Memory B cell (primary cell): Measurements from ENCODE around the gene UBE2E2.

Source experiments
- ATAC-seq: fragments of 150-1000 bp; cut with Tn5 transposase; 2 replicates; pipeline ENCODE4 v1.10.0; 2021; ENCODE audit warnings: low read depth, mild to moderate bottlenecking, moderate library complexity
- DNase-seq, 2 donors: peaks; one replicate each; pipeline ENCODE4 v3.0.0; 2022; ENCODE audit warnings: low spot score in 2 of 2
- H3K27ac Mint-ChIP-seq: one replicate; pipeline ENCODE4 v1.8.0; 2022; ENCODE audit warnings: mild to moderate bottlenecking, moderate library complexity, mixed read lengths
- H3K27me3 Mint-ChIP-seq: one replicate; pipeline ENCODE4 v1.8.0; 2022; ENCODE audit warnings: mixed read lengths
- H3K36me3 Mint-ChIP-seq: one replicate; pipeline ENCODE4 v1.8.0; 2022; ENCODE audit warnings: mild to moderate bottlenecking, mixed read lengths
- H3K4me1 Mint-ChIP-seq: one replicate; pipeline ENCODE4 v1.8.0; 2022; ENCODE audit warnings: mixed read lengths
- H3K4me3 Mint-ChIP-seq: one replicate; pipeline ENCODE4 v1.8.0; 2022; ENCODE audit warnings: mild to moderate bottlenecking, moderate library complexity, mixed read lengths
- H3K9me3 Mint-ChIP-seq: one replicate; pipeline ENCODE4 v1.8.0; 2022; ENCODE audit warnings: mixed read lengths

UBE2E2 gene

DNA sequence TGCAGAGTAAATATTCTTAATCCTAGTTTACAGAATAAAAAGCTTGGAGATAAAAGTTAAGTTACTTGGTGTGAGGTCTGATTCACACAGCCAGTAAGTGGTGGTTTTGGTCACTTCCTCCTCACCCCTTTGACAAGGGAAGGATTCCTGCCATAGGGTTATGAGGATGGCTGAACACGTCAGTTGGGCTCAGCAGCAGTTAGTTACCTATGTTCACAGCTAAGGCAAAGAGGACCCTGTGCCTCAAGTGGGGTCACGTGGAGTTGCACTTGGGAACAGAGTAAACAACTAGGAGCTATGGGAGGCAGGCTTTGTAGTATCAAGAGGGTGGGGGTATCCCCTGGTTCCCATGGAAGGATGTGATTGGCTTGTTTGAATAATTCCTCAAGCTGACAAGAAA lies 232.2 kb downstream of the UBE2E2 start:
- Mint-ChIP-seq H3K36me3 (no peaks in the 10 kb centered on the region), H3K4me3 (no peak overlapping the region), H3K27ac (no peak overlapping the region), H3K4me1 (peaks cover 42% of the 10 kb centered on the region), H3K9me3 (peaks cover 1% of the 10 kb centered on the region), H3K27me3 (no peaks in the 10 kb centered on the region)
- DNase-seq (no peak), ATAC-seq (no peak)

DNA sequence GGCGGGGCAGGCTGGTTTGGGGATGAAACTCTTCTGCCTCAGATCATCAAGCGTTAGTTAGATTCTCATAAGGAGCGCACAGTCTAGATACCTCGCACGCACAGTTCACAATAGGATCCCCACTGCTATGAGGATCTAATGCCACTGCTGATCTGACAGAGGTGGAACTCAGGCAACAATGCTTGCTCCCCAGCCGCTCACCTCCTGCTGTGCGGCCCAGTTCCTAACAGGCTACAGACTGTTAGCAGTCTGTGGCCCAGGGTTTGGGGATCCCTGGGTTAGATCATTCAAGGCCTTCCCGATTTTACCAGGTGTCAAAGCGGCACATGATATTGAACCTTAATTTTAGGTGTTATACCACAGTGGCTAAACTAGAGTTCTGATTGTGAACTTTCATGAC lies 232.8 kb downstream of the UBE2E2 start:
- H3K4me3 Mint-ChIP-seq, result no peak overlapping the region
- H3K9me3 Mint-ChIP-seq, result peaks cover 1% of the 10 kb centered on the region
- no peaks in the 10 kb centered on the region for H3K27me3 Mint-ChIP-seq
- no peak for ATAC-seq
- DNase-seq, result no peak
- H3K4me1 Mint-ChIP-seq, result peaks cover 42% of the 10 kb centered on the region
- H3K36me3 Mint-ChIP-seq, result no peaks in the 10 kb centered on the region
- H3K27ac Mint-ChIP-seq, result no peak overlapping the region

DNA sequence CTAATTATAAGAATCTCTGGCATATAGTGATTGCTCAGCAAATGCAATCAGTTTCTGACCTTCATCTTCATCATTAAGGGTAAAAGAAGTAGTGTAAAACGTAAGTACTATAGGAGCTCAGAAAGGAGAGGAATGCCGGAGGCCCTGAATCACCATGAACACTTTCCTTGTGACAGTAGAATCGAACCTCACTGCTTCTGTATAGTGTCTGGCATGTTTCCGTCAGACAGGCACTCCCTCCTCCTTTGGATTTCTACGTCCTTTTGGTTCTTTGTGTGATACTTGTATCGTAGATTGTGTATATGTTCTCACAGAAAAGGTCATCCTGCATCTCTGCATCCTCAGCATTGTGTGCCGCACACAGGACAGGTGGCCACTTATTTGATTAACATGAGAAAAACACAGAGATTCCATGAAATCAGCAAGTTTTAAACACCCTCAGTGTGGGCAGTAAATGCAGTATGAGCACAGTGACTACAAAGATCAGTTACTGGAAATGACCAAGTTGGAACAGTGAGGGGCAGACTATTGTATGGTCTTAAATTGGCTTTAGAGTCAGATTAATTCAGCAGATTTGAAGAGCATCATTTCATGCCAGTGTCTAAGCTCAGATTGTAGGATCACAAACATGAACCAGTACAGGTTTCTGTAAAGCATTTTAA lies 234.5 kb downstream of the UBE2E2 start:
- peaks cover 1% of the 10 kb centered on the region for H3K9me3 Mint-ChIP-seq
- DNase-seq (no peak), ATAC-seq (no peak)
- H3K36me3 Mint-ChIP-seq, result no peaks in the 10 kb centered on the region
- no peak overlapping the region for H3K4me3 Mint-ChIP-seq
- H3K27me3 Mint-ChIP-seq, result no peaks in the 10 kb centered on the region
- H3K27ac Mint-ChIP-seq, result no peak overlapping the region
- peaks cover 40% of the 10 kb centered on the region for H3K4me1 Mint-ChIP-seq

DNA sequence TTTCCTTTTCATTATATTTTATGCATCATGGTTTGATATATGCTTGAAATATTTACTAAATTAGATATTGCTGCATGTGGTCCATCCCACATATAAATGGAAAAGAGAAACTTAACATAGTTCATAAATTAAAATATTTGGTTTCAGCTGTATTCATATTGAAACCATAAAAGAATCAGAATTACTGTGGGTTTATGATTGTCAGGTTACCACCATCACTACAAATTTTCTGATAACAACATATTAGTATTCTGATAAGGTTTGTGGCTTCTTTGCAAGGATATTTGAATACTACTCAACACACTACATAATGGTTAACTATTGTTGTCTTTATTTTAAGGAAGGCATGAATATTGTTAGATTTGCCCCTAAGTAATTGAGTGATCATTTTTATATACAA lies 235.5 kb downstream of the UBE2E2 start:
- DNase-seq, result no peak
- Mint-ChIP-seq H3K9me3 (peaks cover 1% of the 10 kb centered on the region), H3K27me3 (no peaks in the 10 kb centered on the region), H3K4me1 (peaks cover 49% of the 10 kb centered on the region), H3K4me3 (no peak overlapping the region), H3K27ac (no peak overlapping the region), H3K36me3 (no peaks in the 10 kb centered on the region)
- ATAC-seq, result no peak

DNA sequence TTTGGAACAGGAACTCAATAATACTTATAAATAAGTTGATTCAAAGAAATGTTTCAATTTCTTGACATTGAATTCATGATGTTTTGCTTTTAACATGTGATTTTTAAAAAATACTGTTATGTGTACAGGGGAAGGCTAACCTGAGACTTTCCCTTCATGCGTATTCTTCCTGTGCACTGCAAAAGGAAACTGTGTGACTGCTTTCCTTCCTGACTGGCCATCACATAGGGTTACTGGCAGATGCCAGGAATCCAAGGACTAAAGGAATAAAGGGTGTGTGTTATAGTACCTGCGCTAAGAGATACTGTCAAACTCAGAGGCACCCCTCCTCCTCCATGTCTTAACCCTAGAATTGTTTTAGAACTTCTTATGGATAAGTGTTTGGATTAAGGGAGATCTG lies 236.0 kb downstream of the UBE2E2 start:
- Mint-ChIP-seq H3K27me3 (no peaks in the 10 kb centered on the region), H3K36me3 (no peaks in the 10 kb centered on the region), H3K4me3 (no peak overlapping the region), H3K27ac (no peak overlapping the region), H3K4me1 (peaks cover 50% of the 10 kb centered on the region), H3K9me3 (peaks cover 1% of the 10 kb centered on the region)
- DNase-seq (no peak), ATAC-seq (no peak)

DNA sequence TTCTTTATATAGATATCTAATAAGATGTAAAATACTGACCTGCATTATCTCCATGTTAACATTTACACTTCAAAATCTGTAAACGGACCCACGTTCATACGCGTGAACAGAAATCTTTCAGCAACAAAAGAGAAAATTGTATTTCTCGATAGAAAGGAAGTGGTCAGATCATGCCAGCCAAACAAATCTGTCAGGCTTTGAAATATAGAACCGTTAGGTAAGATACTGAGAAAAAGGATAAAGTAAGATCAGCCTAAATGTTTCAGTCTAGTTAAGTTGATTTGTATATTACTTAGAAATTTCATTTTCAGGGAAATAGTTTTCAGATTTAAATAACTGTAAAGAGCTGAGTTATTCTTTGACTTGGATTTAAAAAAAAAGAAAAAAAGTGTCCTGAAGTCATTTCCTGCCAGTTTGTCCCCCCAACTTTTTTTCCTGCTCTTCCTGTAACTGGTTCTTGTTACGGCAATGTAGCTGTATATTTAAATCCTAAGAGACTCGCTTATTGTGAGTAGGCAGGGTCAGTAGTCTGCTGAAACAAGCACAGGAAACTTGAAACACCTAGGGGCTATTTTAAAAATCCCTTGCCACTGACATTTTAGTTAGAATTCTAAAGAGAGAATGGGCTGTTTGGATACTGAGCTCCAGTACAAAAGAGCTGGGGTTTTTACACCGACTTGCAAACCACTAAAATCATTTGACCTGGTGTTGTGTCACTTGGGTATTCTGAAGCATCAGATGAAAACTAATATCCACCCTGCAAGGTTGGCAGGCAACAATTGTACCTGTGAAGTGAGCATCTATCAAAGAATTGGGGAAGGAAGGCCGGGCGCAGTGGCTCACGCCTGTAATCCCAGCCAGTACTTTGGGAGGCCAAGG lies 237.5 kb downstream of the UBE2E2 start:
- H3K27me3 Mint-ChIP-seq, result no peaks in the 10 kb centered on the region
- peak overlapping the region; percentile 28 for H3K27ac Mint-ChIP-seq
- no peaks in the 10 kb centered on the region for H3K36me3 Mint-ChIP-seq
- H3K4me3 Mint-ChIP-seq, result peak overlapping the region; percentile 74
- peaks cover 49% of the 10 kb centered on the region for H3K4me1 Mint-ChIP-seq
- H3K9me3 Mint-ChIP-seq, result no peaks in the 10 kb centered on the region
- ATAC-seq, result peak; percentile 15
- DNase-seq, result peak in 1 of 2 donors; percentile 1

DNA sequence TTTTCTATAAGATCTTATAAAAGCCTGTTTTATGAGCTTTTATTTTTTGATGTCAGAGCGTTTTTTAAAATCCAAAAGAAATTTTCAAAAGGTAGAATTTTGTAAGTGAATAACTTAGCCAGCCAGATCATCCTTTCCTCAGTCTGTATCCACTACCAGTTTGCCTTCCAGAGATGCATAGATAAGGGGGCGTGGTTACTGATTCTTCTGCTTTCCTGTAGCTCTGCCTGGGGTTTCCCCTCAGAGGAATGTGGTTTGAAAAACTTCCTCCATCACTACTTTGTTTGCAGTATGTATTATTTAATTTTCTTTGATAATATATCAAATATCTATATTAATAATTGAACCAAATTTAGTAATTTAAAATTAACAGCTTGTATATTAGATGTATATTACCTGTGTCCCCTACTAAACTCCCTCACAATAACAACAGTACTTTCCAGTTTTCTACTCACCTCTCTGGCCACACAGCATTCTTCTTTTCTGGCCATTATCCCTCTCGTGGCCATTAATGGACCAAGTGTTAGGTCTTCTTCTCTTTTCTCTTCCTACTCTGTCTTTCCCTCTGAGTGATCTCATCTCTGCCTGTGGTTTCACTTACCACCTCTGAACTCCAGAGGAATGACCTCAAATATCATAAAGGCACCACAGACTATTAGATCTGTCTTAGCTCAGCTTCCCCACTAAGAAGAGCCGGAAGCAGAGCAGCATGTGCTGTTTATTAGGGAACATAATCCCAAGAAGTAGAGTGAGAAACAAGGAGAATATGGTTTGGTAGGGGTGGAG lies 239.7 kb downstream of the UBE2E2 start:
- Mint-ChIP-seq H3K27me3 (no peaks in the 10 kb centered on the region), H3K36me3 (no peaks in the 10 kb centered on the region), H3K9me3 (no peaks in the 10 kb centered on the region), H3K4me3 (peak overlapping the region; percentile 19), H3K27ac (peak overlapping the region; percentile 6), H3K4me1 (peaks cover 46% of the 10 kb centered on the region)
- ATAC-seq (peak; percentile 98), DNase-seq (peak in 1 of 2 donors; percentile 52)

DNA sequence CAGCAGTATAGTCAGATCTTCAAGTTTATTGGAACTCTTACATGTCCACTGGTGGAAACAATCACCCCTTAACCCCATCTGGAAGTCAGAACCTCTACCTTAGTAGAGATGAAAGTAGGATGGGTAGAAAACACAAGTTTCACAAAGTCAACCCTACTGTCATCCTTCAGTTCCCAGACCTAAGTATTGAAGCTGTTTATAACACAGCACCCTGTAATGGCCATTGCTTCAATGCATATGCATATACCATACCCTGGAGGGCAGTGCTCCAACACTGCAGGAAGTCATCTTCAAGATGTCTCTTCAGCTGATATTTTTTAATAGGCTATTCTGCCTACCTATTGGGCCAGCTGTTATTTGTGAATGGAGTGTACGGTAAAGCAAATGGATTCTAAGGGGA lies 241.3 kb downstream of the UBE2E2 start:
- H3K27me3 Mint-ChIP-seq, result no peaks in the 10 kb centered on the region
- H3K4me3 Mint-ChIP-seq, result no peak overlapping the region
- ATAC-seq, result no peak
- DNase-seq, result no peak
- no peaks in the 10 kb centered on the region for H3K9me3 Mint-ChIP-seq
- H3K27ac Mint-ChIP-seq, result no peak overlapping the region
- no peaks in the 10 kb centered on the region for H3K36me3 Mint-ChIP-seq
- H3K4me1 Mint-ChIP-seq, result peaks cover 36% of the 10 kb centered on the region

DNA sequence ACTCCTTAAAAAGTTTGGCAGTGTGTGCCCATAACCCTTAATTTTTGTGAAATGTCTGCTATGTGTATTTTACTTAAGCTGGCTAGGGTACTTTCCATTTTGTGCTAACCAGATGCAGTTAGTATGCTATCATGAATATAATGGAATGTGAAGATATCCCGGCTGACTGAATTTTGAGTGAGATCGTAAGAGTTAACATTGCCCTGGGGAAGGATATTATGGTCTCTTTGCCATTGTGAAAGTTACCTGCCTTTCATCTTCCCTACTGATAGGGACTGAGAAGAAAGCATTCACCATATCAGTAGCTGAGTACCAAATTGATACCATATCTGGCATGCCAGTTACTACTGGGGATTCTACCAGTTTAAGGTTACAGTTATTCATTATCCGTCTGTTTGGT lies 243.2 kb downstream of the UBE2E2 start:
- no peaks in the 10 kb centered on the region for H3K27me3 Mint-ChIP-seq
- DNase-seq (no peak), ATAC-seq (no peak)
- H3K27ac Mint-ChIP-seq, result no peak overlapping the region
- H3K4me1 Mint-ChIP-seq, result peaks cover 26% of the 10 kb centered on the region
- H3K9me3 Mint-ChIP-seq, result no peaks in the 10 kb centered on the region
- no peak overlapping the region for H3K4me3 Mint-ChIP-seq
- no peaks in the 10 kb centered on the region for H3K36me3 Mint-ChIP-seq

DNA sequence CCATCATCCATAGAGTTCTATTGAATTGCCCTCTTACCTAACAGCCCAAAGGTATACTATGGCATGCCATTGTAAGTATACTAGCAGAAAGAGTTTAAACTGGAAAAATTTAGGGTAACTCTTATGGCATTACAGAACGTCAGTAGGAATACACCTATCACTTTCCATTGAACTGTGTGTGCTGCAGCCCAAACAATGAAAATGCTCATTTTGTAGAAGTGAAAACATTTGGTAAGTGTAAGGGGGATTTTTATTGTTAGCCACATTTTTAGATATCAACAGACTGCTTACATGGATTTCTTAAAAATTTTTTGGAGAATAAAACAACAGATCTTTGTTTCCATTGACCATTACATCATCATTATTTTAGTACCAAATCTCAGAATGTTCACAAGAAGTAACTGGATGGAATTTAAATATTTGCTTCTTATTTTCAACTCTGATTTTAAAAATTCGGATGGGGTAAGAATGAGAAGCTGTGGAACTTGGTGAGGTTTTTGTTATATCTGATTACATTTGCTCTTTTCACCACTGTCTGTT lies 245.9 kb downstream of the UBE2E2 start:
- Mint-ChIP-seq H3K36me3 (no peaks in the 10 kb centered on the region), H3K9me3 (no peaks in the 10 kb centered on the region), H3K27ac (no peak overlapping the region), H3K27me3 (no peaks in the 10 kb centered on the region), H3K4me3 (no peak overlapping the region), H3K4me1 (peaks cover 17% of the 10 kb centered on the region)
- DNase-seq, result no peak
- no peak for ATAC-seq

DNA sequence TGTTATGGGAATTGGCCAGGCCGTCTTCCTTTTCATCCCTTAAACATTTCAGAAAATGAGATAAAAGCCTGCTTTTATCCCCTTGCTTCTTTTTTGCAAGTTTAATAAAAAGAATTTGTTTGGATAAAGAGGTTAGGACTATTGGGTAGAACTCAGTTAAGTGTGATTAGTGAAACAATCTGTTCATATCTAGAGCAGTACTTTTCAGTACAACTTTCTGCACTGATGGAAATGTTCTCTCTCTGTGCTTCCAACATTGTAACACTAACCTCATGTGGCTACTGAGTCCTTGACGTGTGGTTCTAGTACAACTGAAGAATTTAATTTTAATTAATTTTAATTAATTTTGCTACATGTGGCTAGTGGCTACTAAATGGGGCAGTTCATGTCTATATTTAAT lies 246.9 kb downstream of the UBE2E2 start:
- Mint-ChIP-seq H3K9me3 (no peaks in the 10 kb centered on the region), H3K36me3 (peaks cover 2% of the 10 kb centered on the region), H3K27ac (no peak overlapping the region), H3K4me1 (peaks cover 16% of the 10 kb centered on the region), H3K27me3 (no peaks in the 10 kb centered on the region), H3K4me3 (no peak overlapping the region)
- no peak for DNase-seq
- ATAC-seq, result no peak

DNA sequence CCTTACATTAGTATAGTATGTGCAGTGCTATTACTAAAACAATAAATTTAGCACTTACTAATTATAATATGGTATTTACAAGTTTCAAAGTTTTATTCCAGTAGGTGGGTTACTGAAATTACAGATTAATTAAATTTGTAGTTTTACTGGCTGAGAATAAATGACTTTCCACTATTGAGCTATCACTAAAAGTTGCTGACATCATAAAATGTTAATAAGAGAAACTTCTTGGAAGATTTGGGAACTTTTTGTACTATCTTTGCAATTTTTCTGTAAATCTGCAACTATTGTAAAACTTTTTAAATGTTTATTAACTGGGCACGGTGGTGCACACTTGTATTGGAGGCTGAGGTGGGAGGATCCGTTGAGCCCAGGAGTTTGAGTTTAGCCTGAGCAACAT lies 247.7 kb downstream of the UBE2E2 start:
- no peak for ATAC-seq
- H3K4me3 Mint-ChIP-seq, result no peak overlapping the region
- H3K27me3 Mint-ChIP-seq, result no peaks in the 10 kb centered on the region
- H3K27ac Mint-ChIP-seq, result no peak overlapping the region
- H3K9me3 Mint-ChIP-seq, result no peaks in the 10 kb centered on the region
- peaks cover 3% of the 10 kb centered on the region for H3K36me3 Mint-ChIP-seq
- H3K4me1 Mint-ChIP-seq, result peaks cover 12% of the 10 kb centered on the region
- DNase-seq, result no peak

DNA sequence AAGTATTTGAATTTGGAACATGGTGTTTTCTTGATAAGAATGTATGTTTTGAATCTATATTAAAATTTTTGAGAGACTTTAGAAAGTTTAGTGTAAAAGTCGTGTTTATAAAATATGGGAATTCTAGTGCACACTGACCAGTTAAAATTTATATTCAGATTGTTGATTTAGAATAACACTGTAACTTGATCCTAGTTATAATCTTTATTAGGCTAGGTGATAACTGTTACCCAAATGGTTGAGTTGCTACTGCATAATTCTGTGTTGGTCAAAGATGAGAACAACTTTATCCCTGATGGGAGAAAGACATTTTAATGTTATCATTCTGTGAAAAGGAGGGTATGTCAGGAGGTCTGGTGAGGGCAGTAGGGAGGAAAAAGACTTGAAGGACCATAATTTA lies 249.3 kb downstream of the UBE2E2 start:
- H3K4me3 Mint-ChIP-seq, result no peak overlapping the region
- H3K9me3 Mint-ChIP-seq, result no peaks in the 10 kb centered on the region
- H3K36me3 Mint-ChIP-seq, result peaks cover 10% of the 10 kb centered on the region
- H3K27ac Mint-ChIP-seq, result no peak overlapping the region
- peaks cover 7% of the 10 kb centered on the region for H3K4me1 Mint-ChIP-seq
- no peaks in the 10 kb centered on the region for H3K27me3 Mint-ChIP-seq
- DNase-seq, result no peak
- ATAC-seq, result no peak

DNA sequence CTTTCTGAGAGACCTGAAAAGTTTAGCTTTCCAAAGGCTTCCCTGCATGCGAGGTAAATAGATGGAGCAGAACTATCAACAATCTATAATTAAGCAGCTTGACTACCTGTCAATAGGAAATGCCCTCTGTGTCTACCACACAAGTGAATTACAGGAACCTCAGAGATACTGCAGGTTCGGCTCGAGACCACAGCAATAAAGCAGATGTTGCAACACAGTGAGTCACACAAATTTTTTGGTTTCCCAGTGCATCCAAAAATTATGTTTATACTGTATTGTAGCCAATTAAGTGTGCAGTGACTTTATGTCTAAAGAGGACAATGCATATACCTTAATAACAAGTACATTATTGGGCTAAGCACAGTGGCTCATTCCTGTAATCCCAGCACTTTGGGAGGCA lies 252.0 kb downstream of the UBE2E2 start:
- no peak for ATAC-seq
- H3K4me1 Mint-ChIP-seq, result peaks cover 16% of the 10 kb centered on the region
- no peak overlapping the region for H3K4me3 Mint-ChIP-seq
- H3K9me3 Mint-ChIP-seq, result peaks cover 3% of the 10 kb centered on the region
- DNase-seq, result no peak
- H3K36me3 Mint-ChIP-seq, result peaks cover 13% of the 10 kb centered on the region
- H3K27ac Mint-ChIP-seq, result no peak overlapping the region
- no peaks in the 10 kb centered on the region for H3K27me3 Mint-ChIP-seq
